HEK293 (cell line): ENCODE data around the gene SLC34A3.

Source experiments
- CTCF ChIP-seq: fragments of 450-650 bp; formaldehyde crosslinking; IDR thresholded peaks from 2 replicates; pipeline ENCODE4 v1.5.1; 2016; ENCODE audit warnings: missing biosample characterization, missing genetic modification characterization
- HIC1 ChIP-seq: fragments of 450-650 bp; formaldehyde crosslinking; IDR thresholded peaks from 2 replicates; pipeline ENCODE4 v1.5.1; 2016; ENCODE audit warnings: missing biosample characterization, missing genetic modification characterization
- KLF8 ChIP-seq: fragments of 450-650 bp; formaldehyde crosslinking; IDR thresholded peaks from 2 replicates; pipeline ENCODE4 v1.5.1; 2016; ENCODE audit warnings: missing biosample characterization, missing genetic modification characterization
- OVOL3 ChIP-seq: fragments of 450-650 bp; formaldehyde crosslinking; IDR thresholded peaks from 2 replicates; pipeline ENCODE4 v1.5.1; 2016; ENCODE audit warnings: missing biosample characterization, missing genetic modification characterization
- PRDM10 ChIP-seq: fragments of 450-650 bp; formaldehyde crosslinking; IDR thresholded peaks from 2 replicates; pipeline ENCODE4 v1.5.1; 2016; ENCODE audit warnings: missing biosample characterization, missing genetic modification characterization
- PRDM6 ChIP-seq: fragments of 450-650 bp; formaldehyde crosslinking; IDR thresholded peaks from 2 replicates; pipeline ENCODE4 v1.5.1; 2017; ENCODE audit warnings: missing biosample characterization, missing genetic modification characterization
- SP7 ChIP-seq: fragments of 450-650 bp; formaldehyde crosslinking; IDR thresholded peaks from 2 replicates; pipeline ENCODE4 v1.5.1; 2016; ENCODE audit warnings: missing biosample characterization, missing genetic modification characterization
- ZBTB17 ChIP-seq: fragments of 450-650 bp; formaldehyde crosslinking; IDR thresholded peaks from 2 replicates; pipeline ENCODE4 v1.5.1; 2016; ENCODE audit warnings: missing biosample characterization, missing genetic modification characterization
- ZEB2 ChIP-seq: fragments of 450-650 bp; formaldehyde crosslinking; IDR thresholded peaks from 2 replicates; pipeline ENCODE4 v1.5.1; 2016; ENCODE audit warnings: missing biosample characterization, missing genetic modification characterization
- ZFP37 ChIP-seq: fragments of 450-650 bp; formaldehyde crosslinking; IDR thresholded peaks from 2 replicates; pipeline ENCODE4 v1.5.1; 2016; ENCODE audit warnings: missing biosample characterization, missing genetic modification characterization
- ZIC2 ChIP-seq: fragments of 450-650 bp; formaldehyde crosslinking; IDR thresholded peaks from 2 replicates; pipeline ENCODE4 v1.5.1; 2016; ENCODE audit warnings: missing biosample characterization, missing genetic modification characterization
- ZNF121 ChIP-seq: fragments of 450-650 bp; formaldehyde crosslinking; IDR thresholded peaks from 2 replicates; pipeline ENCODE4 v1.5.1; 2016; ENCODE audit warnings: missing biosample characterization, missing genetic modification characterization
- ZNF157 ChIP-seq: fragments of 450-650 bp; formaldehyde crosslinking; IDR thresholded peaks from 2 replicates; pipeline ENCODE4 v1.5.1; 2016; ENCODE audit warnings: missing biosample characterization, missing genetic modification characterization
- ZNF324 ChIP-seq: fragments of 450-650 bp; formaldehyde crosslinking; IDR thresholded peaks from 2 replicates; pipeline ENCODE4 v1.5.1; 2016; ENCODE audit warnings: missing biosample characterization, missing genetic modification characterization
- ZNF398 ChIP-seq: fragments of 450-650 bp; formaldehyde crosslinking; IDR thresholded peaks from 2 replicates; pipeline ENCODE4 v1.5.1; 2017; ENCODE audit warnings: missing biosample characterization, missing genetic modification characterization
- ZNF530 ChIP-seq: fragments of 450-650 bp; formaldehyde crosslinking; IDR thresholded peaks from 2 replicates; pipeline ENCODE4 v1.5.1; 2016; ENCODE audit warnings: low read depth, missing biosample characterization, missing genetic modification characterization
- ZNF654 ChIP-seq: fragments of 450-650 bp; formaldehyde crosslinking; IDR thresholded peaks from 2 replicates; pipeline ENCODE4 v1.5.1; 2016; ENCODE audit warnings: low read depth, missing biosample characterization, missing genetic modification characterization
- ZNF777 ChIP-seq: fragments of 450-650 bp; formaldehyde crosslinking; IDR thresholded peaks from 2 replicates; pipeline ENCODE4 v1.5.1; 2017; ENCODE audit warnings: missing biosample characterization, missing genetic modification characterization, borderline replicate concordance

Gene SLC34A3

GRCh38 chr9:137227054-137227852 is 3.4 kb upstream of the SLC34A3 start, which contains the start of gene RNF224 (continued):
- peak; percentile 74 for TF ChIP-seq ZNF654
- TF ChIP-seq PRDM10 (tag by site-specific recombination) = no peak
- no peak for TF ChIP-seq ZFP37
- TF ChIP-seq PRDM6 (tag by site-specific recombination) = no peak
- no peak for TF ChIP-seq ZNF157
- TF ChIP-seq OVOL3 (tag by site-specific recombination) = no peak
- peak; percentile 79 for TF ChIP-seq HIC1 (tag by site-specific recombination)
- no peak for TF ChIP-seq ZNF777 (tag by site-specific recombination)
- peak; percentile 17; the same call in 1 of the 2 replicates for TF ChIP-seq SP7 (tag by site-specific recombination)
- TF ChIP-seq KLF8 (tag by site-specific recombination) = peak; percentile 51; the same call in 1 of the 2 replicates
- peak; percentile 93 for TF ChIP-seq CTCF
- TF ChIP-seq ZNF530 (tag by site-specific recombination) = no peak
- 0 out of 2 replicates have a peak, but pooled peaks have one; percentile 46 for TF ChIP-seq ZNF121 (tag by site-specific recombination)
- TF ChIP-seq ZNF398 = 0 out of 2 replicates have a peak, but pooled peaks have one; percentile 30
- TF ChIP-seq ZBTB17 (tag by site-specific recombination) = peak; percentile 85
- 0 out of 2 replicates have a peak, but pooled peaks have one; percentile 18 for TF ChIP-seq ZNF324
- TF ChIP-seq ZEB2 = peak; percentile 54; the same call in 1 of the 2 replicates
- peak; percentile 23; the same call in 1 of the 2 replicates for TF ChIP-seq ZIC2
